Measurements from ENCODE around the gene GRN.

Gene GRN

GRCh38 chr17:44344939-44345453 lies at the start of gene GRN:
Gene GRN, plus strand, starts transcription at chr17:44345302. Its CDS starts 3,863 bp downstream, at chr17:44349165.
- DNase-seq (ENCODE audit: low read depth in 1 of 2, low spot score in 1 of 2), result peak; percentile 67 to 86

- DNase-seq (ENCODE audit: low read depth in 1 of 2, low spot score in 1 of 2), result no peak
These were observed 47.1 kb upstream of the GRN start for GRCh38 chr17:44297975-44298374.

GRCh38 chr17:44304651-44305050 lies 40.5 kb upstream of the GRN start:
- no peak for DNase-seq (ENCODE audit: low read depth in 1 of 2, low spot score in 1 of 2)

DNA sequence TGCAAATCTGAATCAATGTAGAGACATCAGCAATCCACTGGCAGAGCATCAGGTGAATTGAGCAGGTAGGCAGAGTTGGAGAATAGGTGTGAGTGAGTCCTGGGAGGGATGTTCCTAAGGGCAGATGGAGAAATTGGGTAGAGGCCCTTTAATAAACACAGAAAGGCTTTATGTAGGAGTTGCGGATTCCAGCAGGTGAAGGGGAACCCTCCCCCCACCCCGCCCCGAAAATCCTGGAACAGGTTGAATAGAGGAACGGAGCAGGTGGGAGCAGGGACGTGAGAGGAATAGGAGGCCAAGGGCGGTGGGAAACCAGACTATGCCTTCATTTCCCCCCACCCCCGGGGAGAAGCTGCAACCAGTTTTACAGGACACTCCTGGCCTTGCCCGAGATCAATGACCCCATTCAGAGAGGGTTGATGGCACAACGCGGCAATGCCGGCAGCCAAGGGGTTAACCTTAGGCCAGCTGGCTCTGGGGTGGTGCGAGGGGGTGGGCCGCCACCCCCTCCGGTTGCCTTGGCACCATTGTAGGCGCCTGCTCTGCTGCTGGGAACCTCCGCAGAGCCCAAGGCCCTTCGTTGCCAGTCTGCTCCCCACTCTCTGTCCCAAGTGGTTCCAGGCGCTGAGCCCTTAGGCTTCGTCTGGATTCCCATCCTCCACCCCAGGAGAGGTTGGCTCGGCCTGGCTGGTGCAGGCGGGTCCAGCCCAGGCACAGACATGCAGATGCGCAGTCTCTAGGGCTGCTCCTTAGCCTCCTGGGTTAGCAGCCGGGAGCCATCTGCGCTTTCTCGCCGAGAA lies 37.5 kb upstream of the GRN start:
- DNase-seq (ENCODE audit: low read depth in 1 of 2, low spot score in 1 of 2), result no peak

- peak; percentile 69 to 75 for DNase-seq (ENCODE audit: low read depth in 1 of 2, low spot score in 1 of 2)
These were observed 36.7 kb upstream of the GRN start, which contains the start of gene RUNDC3A for GRCh38 chr17:44308320-44308818. Gene RUNDC3A, plus strand, starts transcription at chr17:44308601. Its CDS starts 232 bp downstream, at chr17:44308833.

- DNase-seq (ENCODE audit: low read depth in 1 of 2, low spot score in 1 of 2), result no peak
These were observed 36.2 kb upstream of the GRN start for GRCh38 chr17:44308865-44309264.

GRCh38 chr17:44309472-44309871 lies 35.6 kb upstream of the GRN start:
- no peak for DNase-seq (ENCODE audit: low read depth in 1 of 2, low spot score in 1 of 2)

GRCh38 chr17:44310188-44310587 lies 34.9 kb upstream of the GRN start:
- no peak for DNase-seq (ENCODE audit: low read depth in 1 of 2, low spot score in 1 of 2)

DNA sequence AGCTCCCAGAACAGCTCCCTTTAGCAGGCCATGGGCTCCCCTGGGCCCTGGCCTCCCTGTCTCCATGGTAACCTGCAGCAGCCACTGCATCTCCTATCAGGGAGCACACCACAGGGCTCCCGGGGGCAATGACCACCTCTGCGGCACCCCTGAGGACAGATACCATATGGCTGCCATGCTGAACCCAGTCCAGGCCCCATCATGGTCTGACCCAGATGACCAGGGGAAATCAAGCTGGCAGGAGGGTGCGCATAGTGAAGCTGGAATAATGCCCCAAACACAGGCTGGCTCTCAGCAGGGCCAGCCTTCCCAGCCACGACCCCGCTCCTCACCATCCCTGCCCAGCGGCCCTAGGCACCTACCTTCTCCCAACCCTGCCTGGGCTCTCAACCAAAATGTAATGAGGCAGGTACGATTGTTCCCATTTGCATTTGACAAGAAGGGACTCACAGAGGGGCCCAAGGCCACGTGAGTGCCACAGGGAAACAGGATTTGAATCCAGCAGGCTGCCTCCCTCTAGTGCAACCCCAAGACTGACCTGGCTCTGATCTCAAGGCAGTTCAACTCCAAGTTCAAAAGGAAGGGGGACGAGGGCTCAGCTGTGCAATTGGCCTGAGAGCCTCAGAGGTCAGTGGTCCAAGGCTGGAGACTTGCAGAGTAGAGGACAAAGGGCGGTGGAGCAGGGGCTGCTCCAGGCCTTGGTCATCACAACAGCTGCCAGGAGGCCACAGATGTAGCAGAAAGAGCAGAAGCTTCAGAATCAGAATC lies 34.3 kb upstream of the GRN start:
- DNase-seq (ENCODE audit: low read depth in 1 of 2, low spot score in 1 of 2), result no peak

GRCh38 chr17:44311562-44312181 lies 33.4 kb upstream of the GRN start:
- DNase-seq (ENCODE audit: low read depth in 1 of 2, low spot score in 1 of 2), result no peak

DNA sequence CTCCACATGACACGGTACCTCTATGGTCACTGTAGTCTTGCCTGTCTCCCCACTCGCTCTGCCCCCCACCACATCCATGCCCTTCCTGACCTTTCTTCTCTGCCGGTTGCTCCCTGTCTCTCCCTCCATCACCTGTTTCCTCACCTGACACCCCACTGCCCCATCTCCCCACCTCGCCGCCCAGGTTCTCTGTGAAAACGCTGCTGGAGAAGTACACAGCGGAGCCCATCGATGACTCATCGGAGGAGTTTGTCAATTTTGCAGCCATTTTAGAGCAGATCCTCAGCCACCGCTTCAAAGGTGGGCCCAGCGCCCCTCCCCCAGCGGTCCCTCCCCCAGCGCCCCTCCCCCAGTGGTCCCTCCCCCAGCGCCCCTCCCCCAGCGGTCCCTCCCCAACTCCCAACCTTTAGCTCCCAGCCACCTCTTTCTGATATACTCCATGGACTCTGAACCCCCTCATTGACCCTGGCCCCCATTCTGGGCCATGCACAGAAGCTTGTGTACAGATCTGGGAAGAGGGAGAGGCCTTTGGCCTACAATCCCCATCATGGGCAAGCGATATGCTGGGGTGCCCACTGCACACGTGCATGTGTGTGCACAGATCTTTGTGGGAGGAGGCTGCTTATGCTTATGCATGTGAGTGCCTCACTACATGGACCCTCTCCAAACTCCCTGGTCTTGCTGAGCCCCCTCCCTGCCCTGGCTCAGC lies 32.6 kb upstream of the GRN start:
- DNase-seq (ENCODE audit: low read depth in 1 of 2, low spot score in 1 of 2), result no peak

- DNase-seq (ENCODE audit: low read depth in 1 of 2, low spot score in 1 of 2), result no peak
These were observed 31.1 kb upstream of the GRN start for GRCh38 chr17:44314031-44314430.

GRCh38 chr17:44314524-44314868 lies 30.6 kb upstream of the GRN start:
- no peak for DNase-seq (ENCODE audit: low read depth in 1 of 2, low spot score in 1 of 2)

GRCh38 chr17:44314869-44315661 lies 30.0 kb upstream of the GRN start:
- peak in 1 of 2 donors; percentile 33 for DNase-seq (ENCODE audit: low read depth in 1 of 2, low spot score in 1 of 2)

DNA sequence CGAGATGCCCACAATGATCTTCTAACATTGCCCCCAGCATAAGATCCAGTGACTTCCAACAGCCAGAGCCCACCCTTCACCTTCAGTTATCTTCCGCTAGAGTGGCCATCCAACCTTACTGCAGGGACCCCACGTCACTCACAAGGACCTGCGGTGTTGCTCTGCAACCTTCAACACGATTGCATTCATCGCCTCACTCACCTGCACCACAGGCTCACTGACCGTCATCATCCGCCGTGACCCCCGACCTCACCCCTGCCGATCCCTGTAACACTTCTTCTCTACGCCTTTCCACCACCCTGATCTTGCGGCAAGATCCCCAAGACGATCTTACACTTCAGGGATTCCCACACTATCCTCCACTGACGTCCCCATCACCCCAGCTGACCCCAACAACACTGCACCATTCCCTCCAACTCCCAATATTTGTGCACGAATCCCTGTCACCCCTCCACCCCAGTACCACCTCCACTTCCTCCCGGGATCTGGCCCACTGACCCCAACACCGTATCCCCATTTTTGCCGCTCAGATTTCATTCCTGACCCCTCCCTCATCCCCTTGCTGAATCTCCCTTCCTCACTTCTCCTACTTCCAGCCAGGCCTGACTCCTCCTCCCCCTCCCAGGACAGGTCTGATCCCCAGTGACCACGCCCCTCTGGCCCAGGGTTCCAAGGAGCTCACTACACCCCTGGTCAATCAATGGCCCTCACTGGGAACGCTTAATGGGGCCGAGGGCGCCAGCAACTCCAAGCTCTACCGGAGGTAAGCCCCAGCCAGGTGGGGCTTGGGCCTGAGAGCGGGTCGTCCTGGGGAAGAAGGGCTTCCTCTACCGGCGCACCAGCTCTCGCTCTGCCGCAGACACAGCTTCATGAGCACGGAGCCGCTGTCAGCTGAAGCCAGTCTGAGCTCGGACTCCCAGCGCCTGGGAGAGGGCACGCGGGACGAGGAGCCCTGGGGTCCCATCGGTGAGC lies 29.1 kb upstream of the GRN start:
- DNase-seq (ENCODE audit: low read depth in 1 of 2, low spot score in 1 of 2), result no peak

- DNase-seq (ENCODE audit: low read depth in 1 of 2, low spot score in 1 of 2), result no peak
These were observed 27.6 kb upstream of the GRN start for GRCh38 chr17:44317545-44317944.

- DNase-seq (ENCODE audit: low read depth in 1 of 2, low spot score in 1 of 2), result no peak
These were observed 26.8 kb upstream of the GRN start for GRCh38 chr17:44318077-44318892.

GRCh38 chr17:44320066-44320465 lies 25.0 kb upstream of the GRN start:
- DNase-seq (ENCODE audit: low read depth in 1 of 2, low spot score in 1 of 2), result no peak

All from activated CD4-positive, alpha-beta T cell treated with anti-CD3 and anti-CD28 coated beads, Interleukin-2, amount 50 U/mL, for 24 hours (primary cell).